T-helper 9 cell (primary cell): ENCODE results near the gene MRC2.

Source experiments
- DNase-seq: peaks from one replicate; pipeline ENCODE4 v3.0.0-alpha.2; 2020

MRC2 gene

GRCh38 chr17:62641951-62642350 lies 14.5 kb downstream of the MRC2 start:
- no peak for DNase-seq

DNA sequence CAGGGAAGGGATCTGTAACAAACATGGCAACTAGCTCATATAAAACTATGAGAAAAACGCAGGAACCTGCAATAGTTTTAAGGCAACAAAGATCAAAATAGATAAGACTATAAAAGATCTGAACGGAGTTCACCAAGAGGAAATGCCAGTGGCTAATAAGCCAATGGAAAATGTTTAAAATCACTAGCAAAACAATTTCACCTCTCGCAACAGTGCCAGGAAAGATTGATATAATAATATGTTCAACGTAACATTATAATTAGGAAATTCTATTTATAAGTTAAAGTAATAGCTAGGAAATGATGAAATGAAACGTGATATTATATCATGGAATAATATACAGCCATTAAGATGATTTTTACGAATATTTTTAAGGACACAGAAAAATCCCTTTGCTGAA lies 16.0 kb downstream of the MRC2 start:
- no peak for DNase-seq

GRCh38 chr17:62644487-62645173 lies 17.2 kb downstream of the MRC2 start:
- DNase-seq: no peak

DNA sequence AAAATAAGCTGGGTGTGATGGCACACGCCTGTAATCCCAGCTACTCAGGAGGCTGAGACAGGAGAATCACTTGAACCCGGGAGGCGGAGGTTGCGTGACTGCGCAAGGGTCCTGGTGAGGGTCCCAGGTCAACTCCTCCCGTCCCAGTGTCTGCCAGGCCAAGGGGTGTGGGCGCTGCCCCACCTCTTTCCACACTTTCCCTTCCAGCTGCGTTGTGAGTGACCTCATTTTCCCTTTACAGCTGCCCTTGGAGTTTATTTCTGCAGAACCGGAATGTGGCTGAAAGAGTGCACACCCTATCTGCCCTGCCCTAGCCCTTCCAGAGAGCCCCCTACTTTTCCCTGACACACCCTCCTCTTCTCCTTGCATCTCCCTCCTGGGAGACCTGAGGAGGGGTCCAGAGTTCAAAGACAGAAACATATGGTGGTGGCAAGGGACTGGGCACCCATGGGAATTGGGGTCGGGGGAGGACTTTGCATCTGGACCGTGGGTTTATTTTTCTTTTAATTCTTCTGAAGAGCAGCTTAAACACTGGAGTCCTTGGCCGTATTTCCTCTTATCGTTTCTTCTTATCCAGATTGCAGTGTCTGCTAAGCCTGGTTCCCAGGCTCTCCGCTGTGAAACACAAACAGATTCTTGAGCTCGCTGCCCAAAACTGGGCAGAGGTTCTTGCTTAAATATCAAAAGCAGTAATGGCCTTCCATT lies 20.9 kb downstream of the MRC2 start:
- DNase-seq: no peak

DNA sequence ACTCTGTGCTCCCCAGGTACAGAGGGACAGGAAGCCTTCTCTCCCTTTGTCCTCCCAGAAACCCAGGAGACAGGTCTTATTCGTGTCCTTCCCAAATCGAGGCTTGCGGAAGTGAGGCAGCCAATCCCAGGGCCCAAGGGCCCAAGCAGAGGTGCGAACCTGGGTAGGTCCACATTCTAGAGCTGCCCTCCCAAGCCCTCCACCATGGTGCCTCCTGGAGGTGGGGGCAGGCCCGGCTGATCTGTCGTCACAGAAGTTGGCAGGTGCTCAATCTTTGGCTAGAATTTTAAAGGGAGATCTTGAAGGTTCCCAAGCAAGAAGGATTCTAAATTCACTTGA lies 21.5 kb downstream of the MRC2 start:
- DNase-seq: no peak

- no peak for DNase-seq
Measured at GRCh38 chr17:62649570-62649969, 22.1 kb downstream of the MRC2 start.

DNA sequence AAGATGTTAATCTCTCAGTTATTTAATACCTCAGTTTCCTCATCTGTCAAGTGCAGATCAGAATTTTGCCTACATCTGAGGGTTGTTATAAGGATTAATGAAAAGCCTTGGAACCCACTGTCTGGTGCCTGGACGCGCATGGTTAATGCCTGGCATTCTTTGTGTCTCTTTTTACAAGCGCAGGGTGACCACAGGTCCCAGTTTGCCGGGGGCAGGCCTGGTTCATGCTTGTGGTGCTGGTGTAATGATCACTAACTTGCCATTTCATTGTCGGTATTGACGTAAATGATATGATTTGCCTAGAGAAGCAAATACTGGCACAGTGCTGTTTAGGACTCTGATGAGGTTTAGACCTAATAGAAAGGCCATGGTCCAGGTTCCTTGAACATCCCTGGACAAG lies 23.1 kb downstream of the MRC2 start:
- no peak for DNase-seq

- peak; percentile 6 for DNase-seq
Measured at GRCh38 chr17:62652251-62653001, 25.0 kb downstream of the MRC2 start.

DNA sequence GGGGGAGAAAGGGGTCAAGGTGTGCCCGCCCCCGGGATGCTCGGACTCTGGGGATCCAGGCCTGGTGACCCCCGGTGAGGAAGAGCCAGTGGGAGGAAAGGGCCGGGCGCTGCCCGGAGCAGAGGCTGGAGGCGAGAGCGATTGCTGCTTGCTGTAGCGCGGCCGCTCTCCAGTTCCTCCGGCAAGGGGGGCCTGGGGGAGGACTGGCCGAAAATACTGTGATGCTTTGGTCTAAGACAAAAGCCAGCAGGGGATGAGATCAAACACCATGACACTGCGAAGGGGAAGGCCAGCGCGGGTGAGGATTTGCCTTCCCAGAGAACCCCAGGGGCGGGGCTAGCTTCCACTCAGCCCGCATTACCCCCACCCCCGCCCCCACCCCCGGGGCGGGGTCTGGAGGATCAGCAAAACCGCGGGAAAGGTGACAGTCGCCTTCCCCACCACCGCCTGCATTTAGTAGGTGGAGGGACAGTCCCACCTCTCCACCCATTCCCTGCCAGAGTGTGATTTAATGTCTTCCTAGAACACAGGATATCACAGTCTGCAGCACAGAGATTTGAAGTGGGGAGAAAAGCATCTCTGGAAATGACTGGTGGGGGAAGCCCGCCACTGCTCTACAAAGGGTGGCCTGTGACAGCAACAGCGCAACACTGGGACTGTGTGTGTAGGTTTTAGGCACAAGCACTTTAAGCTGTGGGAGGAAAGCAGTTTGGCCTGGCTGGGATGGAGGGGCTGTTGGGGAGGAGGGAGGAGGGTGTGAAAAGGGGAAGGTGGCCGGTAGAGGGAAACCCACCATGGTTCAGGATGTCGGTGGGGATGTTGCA lies 25.7 kb downstream of the MRC2 start:
- DNase-seq: peak; percentile 34

GRCh38 chr17:62653826-62654761 lies 26.6 kb downstream of the MRC2 start:
- DNase-seq: no peak

GRCh38 chr17:62655656-62656055 lies 28.2 kb downstream of the MRC2 start:
- DNase-seq: no peak

GRCh38 chr17:62656446-62656845 lies 29.0 kb downstream of the MRC2 start:
- no peak for DNase-seq

DNA sequence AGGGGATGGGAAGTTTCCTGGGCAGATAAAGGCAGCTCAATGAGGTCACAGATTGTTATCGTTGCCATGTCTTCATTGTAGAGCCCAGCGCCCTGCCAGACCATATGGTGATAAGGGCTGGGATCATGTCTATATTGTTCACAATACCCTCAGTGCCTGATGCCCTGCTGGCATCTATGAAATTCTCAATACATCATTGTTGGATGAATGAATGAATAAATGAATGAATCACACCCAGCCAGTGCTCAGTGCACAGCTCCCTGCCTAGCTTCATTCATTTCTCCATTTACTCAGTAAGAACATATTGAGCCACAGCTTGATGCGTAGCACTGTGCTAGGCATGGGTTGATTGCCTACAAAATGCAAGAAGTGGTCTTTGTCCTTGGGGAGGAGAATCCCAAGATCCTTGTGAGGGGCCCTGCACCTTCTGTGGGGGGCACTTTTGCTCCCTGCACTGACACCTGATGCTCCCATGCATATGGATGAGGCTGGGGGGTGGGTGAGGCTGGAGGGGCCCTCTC lies 29.7 kb downstream of the MRC2 start:
- DNase-seq: no peak

DNA sequence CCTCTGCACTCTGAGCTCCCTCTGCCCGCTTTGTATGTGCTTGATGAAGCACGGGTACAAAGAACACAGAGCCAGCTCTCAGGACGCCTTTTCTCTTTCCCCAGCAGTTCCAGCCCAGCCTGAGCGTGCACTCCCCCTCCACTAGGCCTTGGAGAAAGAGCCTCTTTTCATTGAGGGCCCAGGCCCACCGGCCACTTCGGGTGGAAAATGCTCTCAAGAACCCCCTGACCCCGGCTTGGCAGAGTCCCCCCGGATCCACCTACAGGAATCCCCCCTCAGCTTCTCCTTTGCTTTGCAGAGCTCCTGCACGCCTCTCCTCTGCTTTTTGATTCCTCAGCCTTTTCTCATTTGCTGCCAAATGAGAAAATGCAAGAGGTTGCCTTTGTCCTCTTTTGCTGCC lies 30.2 kb downstream of the MRC2 start:
- DNase-seq: no peak

DNA sequence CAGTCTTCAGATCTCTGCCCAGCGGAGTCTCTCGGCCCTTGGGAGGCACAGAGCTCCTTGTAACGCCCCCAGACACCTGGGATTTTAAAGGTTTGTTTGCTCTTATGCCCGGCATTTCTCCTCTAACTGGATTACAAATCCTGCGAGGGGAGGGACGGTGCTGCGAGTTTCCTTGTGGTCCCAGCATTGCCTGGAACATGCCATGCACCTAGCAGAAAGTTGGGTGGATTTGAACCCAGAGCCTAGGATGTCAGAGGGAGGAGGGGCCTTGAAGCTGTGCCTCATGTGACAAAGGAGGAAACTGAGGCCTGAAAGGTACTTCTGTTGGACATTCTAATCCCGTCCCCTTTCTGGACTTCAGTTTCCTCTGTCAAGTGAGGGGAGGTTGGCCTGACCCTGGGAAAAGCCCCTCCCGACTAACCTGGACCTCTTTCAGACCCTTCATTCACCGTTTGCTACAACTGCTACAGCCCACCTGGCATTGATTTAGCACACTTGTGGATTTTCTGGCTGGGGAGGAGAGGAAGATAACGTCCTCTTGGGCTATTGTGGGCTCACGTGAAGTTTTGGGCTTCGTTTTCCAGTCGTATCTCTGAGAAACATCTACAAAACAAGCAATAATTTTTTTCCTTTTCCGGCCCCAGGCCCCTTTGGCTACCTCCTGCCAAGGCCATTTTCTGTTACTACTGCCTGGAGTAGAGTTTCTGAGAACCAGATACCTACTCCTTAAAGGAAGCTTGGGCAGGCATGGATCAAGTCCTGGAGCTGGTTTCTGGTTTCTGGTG lies 30.9 kb downstream of the MRC2 start:
- no peak for DNase-seq

- DNase-seq: no peak
Measured at GRCh38 chr17:62660629-62661118, 33.2 kb downstream of the MRC2 start.

DNA sequence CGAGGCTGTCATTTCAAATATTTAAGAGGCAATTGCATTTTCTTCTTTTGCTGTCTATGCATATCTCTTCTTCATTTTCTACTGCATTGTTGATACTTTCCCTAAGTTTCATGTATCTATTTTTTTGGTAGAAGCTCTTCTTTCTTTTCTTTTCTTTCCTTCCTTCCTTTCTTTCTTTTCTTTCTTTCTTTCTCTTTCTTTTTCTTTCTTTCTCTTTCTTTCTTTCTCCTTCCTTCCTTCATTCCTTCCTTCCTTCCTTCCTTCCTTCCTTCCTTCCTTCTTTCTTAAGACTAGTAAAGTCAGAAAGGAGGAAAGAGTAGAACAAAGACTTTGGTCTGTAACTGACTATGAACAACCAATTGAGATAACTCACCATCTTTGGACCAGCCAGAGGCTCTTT lies 33.9 kb downstream of the MRC2 start:
- DNase-seq: no peak

GRCh38 chr17:62662855-62663254 lies 35.4 kb downstream of the MRC2 start:
- no peak for DNase-seq

DNA sequence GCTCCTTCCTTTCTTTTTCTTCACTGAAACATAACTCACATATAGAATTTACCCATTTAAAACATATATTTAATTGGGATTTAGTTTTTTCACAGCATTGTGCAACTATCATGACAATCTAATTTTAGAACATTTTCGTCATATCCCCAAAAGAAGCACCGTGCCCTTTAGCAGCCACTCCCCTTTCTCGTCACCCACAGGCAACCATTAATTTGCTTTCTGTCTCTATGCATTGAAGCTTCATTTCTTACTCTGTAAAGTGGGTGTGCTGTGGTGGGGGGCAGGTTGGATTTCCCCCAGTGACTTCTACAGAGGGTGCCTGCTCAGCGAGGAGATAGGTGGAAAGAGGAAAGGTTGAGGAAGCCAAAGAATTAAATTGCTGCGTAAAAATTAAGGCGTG lies 35.8 kb downstream of the MRC2 start:
- DNase-seq: no peak

DNA sequence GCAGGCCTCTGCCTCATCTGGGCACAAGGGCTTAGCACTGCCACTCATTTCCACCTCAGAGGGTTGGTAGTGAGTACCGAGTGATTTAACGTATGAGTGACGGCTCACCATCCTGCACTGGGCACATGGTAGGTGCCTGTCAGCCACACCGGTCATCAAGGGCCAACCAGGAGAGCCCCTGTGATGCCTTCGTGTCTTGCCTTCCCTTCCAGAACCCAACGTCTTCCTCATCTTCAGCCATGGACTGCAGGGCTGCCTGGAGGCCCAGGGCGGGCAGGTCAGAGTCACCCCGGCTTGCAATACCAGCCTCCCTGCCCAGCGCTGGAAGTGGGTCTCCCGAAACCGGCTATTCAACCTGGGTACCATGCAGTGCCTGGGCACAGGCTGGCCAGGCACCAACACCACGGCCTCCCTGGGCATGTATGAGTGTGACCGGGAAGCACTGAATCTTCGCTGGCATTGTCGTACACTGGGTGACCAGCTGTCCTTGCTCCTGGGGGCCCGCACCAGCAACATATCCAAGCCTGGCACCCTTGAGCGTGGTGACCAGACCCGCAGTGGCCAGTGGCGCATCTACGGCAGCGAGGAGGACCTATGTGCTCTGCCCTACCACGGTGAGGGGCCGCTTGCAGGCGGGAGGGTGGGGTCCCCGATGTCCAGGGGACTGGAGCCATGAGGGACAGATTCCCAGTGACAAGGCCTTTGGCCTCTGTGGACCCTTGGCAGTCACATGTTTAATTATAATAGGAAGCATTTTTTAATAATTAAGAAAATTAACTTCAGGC lies 37.1 kb downstream of the MRC2 start:
- DNase-seq: no peak
